C4-2B (cell line): ENCODE measurements around the gene SPECC1L.
"Not testable (repeated sequence)": the region's sequence is repeated elsewhere in the genome, so short reads cannot be mapped to it uniquely, and the experiment has no call there.

Experiments used
- H3K27ac ChIP-seq: fragments of 450-650 bp; 2 replicates; pipeline ENCODE4 v1.5.1; 2017
- CTCF ChIP-seq: fragments of 450-650 bp; conservative IDR thresholded peaks from 2 replicates; pipeline ENCODE4 v1.5.1; 2017; ENCODE audit warnings: mild to moderate bottlenecking
- ZFX ChIP-seq: fragments of 450-650 bp; IDR thresholded peaks from 2 replicates; pipeline ENCODE4 v1.6.1; 2017

Gene SPECC1L

GRCh38 chr22:24310969-24311368 lies 40.3 kb downstream of the SPECC1L start:
- no peak overlapping the region; the same call in 1 of the 2 replicates for H3K27ac ChIP-seq
- TF ChIP-seq ZFX (no peak), CTCF (no peak)

- TF ChIP-seq CTCF (no peak), ZFX (no peak)
- no peak overlapping the region for H3K27ac ChIP-seq
Observed at GRCh38 chr22:24315367-24315966, 44.8 kb downstream of the SPECC1L start.

- not testable (repeated sequence) for H3K27ac ChIP-seq
Observed at GRCh38 chr22:24316264-24316663, 45.6 kb downstream of the SPECC1L start.

- H3K27ac ChIP-seq, result not testable (repeated sequence)
Observed at GRCh38 chr22:24317511-24317910, 46.9 kb downstream of the SPECC1L start.

- TF ChIP-seq CTCF (no peak), ZFX (no peak)
- H3K27ac ChIP-seq, result no peak overlapping the region
Observed at GRCh38 chr22:24319451-24319850, 48.8 kb downstream of the SPECC1L start.

- peak overlapping the region; percentile 68 for H3K27ac ChIP-seq
- TF ChIP-seq ZFX, result no peak
- TF ChIP-seq CTCF, result no peak
Observed at GRCh38 chr22:24321999-24322398, 51.4 kb downstream of the SPECC1L start.

- TF ChIP-seq CTCF, result no peak
- peak overlapping the region; percentile 68; the same call in 1 of the 2 replicates for H3K27ac ChIP-seq
Observed at GRCh38 chr22:24322522-24322921, 51.9 kb downstream of the SPECC1L start.

GRCh38 chr22:24323233-24323632 lies 52.6 kb downstream of the SPECC1L start:
- no peak for TF ChIP-seq ZFX
- TF ChIP-seq CTCF, result no peak
- H3K27ac ChIP-seq, result peak overlapping the region; percentile 41; the same call in 1 of the 2 replicates

- TF ChIP-seq ZFX (no peak), CTCF (no peak)
- H3K27ac ChIP-seq, result no peak overlapping the region; the same call in 1 of the 2 replicates
Observed at GRCh38 chr22:24323695-24324094, 53.1 kb downstream of the SPECC1L start.
